Keratinocyte (primary cell): ENCODE results near the gene ANKRD33. TPM values are rescaled to one million over a fixed set of nuclear protein-coding genes. Genes with fewer than 3 reads are reported as not detected.

Source experiments
- DNase-seq: peaks from one replicate; pipeline ENCODE4 v3.0.0-alpha.2; 2011; ENCODE audit warnings: low read depth, missing footprints, low spot score
- FAIRE-seq: peaks from 2 replicates; lab custom pipeline; 2011; peaks lifted over from hg19 to GRCh38; lab: Jason Lieb, UNC
- H2AFZ ChIP-seq: 2 replicates; pipeline ENCODE4 v1.6.0; 2012; ENCODE audit warnings: low read length, control low read depth, inconsistent platforms; ENCODE audit not compliant: control insufficient read depth
- H3K27ac ChIP-seq: 2 replicates; pipeline ENCODE4 v1.5.1; 2011; ENCODE audit warnings: low read length; ENCODE audit not compliant: control insufficient read depth, insufficient read depth
- H3K27me3 ChIP-seq: 3 replicates; pipeline ENCODE4 v1.6.0; 2011; ENCODE audit warnings: low read length; ENCODE audit not compliant: control insufficient read depth, insufficient read depth; ENCODE audit errors: extremely low read depth
- H3K36me3 ChIP-seq, 2 experiments: 2 replicates in 1 of 2; 3 replicates in 1 of 2; pipeline ENCODE4 v1.5.1; 2011; ENCODE audit warnings: low read length in 2 of 2, mild to moderate bottlenecking in 1 of 2; ENCODE audit not compliant: control insufficient read depth in 2 of 2, insufficient read depth in 2 of 2; ENCODE audit errors: extremely low read depth in 1 of 2
- H3K4me1 ChIP-seq: 3 replicates; pipeline ENCODE4 v1.5.1; 2011; ENCODE audit warnings: low read length; ENCODE audit not compliant: control insufficient read depth, insufficient read depth; ENCODE audit errors: extremely low read depth
- H3K4me2 ChIP-seq: 3 replicates; pipeline ENCODE4 v1.6.0; 2011; ENCODE audit warnings: low read depth, low read length; ENCODE audit not compliant: control insufficient read depth, insufficient read depth; ENCODE audit errors: extremely low read depth
- H3K4me3 ChIP-seq, 3 experiments: fragments of 200-600 bp in 1 of 3; sonication (generic) in 1 of 3; 2 replicates in 2 of 3; 3 replicates in 1 of 3; pipeline ENCODE4 v1.5.1; 2011 to 2016; ENCODE audit warnings: low read length in 3 of 3, mild to moderate bottlenecking in 3 of 3, control low read depth in 2 of 3, inconsistent platforms in 1 of 3, low read depth in 1 of 3, mixed read lengths in 1 of 3, mixed run types in 1 of 3, moderate library complexity in 1 of 3; ENCODE audit not compliant: control insufficient read depth in 2 of 3, insufficient read depth in 2 of 3; ENCODE audit errors: extremely low read depth in 1 of 3
- H3K79me2 ChIP-seq: 2 replicates; pipeline ENCODE4 v1.6.0; 2012; ENCODE audit warnings: low read length; ENCODE audit not compliant: control insufficient read depth, insufficient read depth
- H3K9ac ChIP-seq: 3 replicates; pipeline ENCODE4 v1.6.0; 2011; ENCODE audit warnings: low read length; ENCODE audit not compliant: control insufficient read depth, insufficient read depth; ENCODE audit errors: extremely low read depth
- H3K9me1 ChIP-seq: 3 replicates; pipeline ENCODE4 v1.6.0; 2011; ENCODE audit warnings: low read length; ENCODE audit not compliant: control insufficient read depth, insufficient read depth; ENCODE audit errors: extremely low read depth
- H3K9me3 ChIP-seq: 2 replicates; pipeline ENCODE4 v1.5.1; 2012; ENCODE audit warnings: low read depth, low read length; ENCODE audit not compliant: control insufficient read depth
- H4K20me1 ChIP-seq: 3 replicates; pipeline ENCODE4 v1.6.0; 2011; ENCODE audit warnings: low read length; ENCODE audit not compliant: control insufficient read depth, insufficient read depth; ENCODE audit errors: extremely low read depth
- CTCF ChIP-seq, 3 experiments: IDR thresholded peaks in 1 of 3; conservative IDR thresholded peaks in 1 of 3; optimal IDR thresholded peaks in 1 of 3; 2 replicates in 2 of 3; 3 replicates in 1 of 3; pipeline versions ENCODE3 to v1.5.1; 2011; ENCODE audit warnings: low read length in 3 of 3, mild to moderate bottlenecking in 3 of 3, moderate library complexity in 2 of 3, control low read depth in 1 of 3, inconsistent platforms in 1 of 3; ENCODE audit not compliant: insufficient read depth in 2 of 3; ENCODE audit errors: extremely low read depth in 1 of 3
- EZH2 ChIP-seq: IDR thresholded peaks from one replicate; pipeline ENCODE4 v1.6.1; 2012; ENCODE audit warnings: inconsistent platforms, mild to moderate bottlenecking, low read length, moderate library complexity
- dilution Hi-C: fragments of 300-500 bp; cut with MboI; formaldehyde crosslinking; loops from one replicate; pipeline ENCODE4 v1.7.0; 2020; ENCODE audit warnings: low sequenced_read_pairs; ENCODE audit not compliant: extremely low pct_ligation_motif_present
- polyA plus RNA-seq, 5 experiments: library from polyadenylated mRNA; depleted of rRNA in 3 of 5; stranded (reverse) in 3 of 5; stranded (forward) in 1 of 5; unstranded in 1 of 5; fragments of >200 nt; gene quantifications; 1 replicate in 1 of 5; 2 replicates in 3 of 5; 3 replicates in 1 of 5; pipeline versions ENCODE4 v1.2.1 to v1.2.3, GENCODE V29; 2011 to 2012; ENCODE audit warnings: missing spikeins in 2 of 5, low read depth in 1 of 5, low replicate concordance in 1 of 5

ANKRD33 gene
- polyA plus RNA-seq, 1 donor (not counting 4 experiments of a cell fraction or from before 2014, with no cell fraction given): not detected

- H3K36me3 ChIP-seq: no peaks in the 10 kb centered on the region
- H3K4me1 ChIP-seq: no peaks in the 10 kb centered on the region
- H3K9me3 ChIP-seq: no peaks in the 10 kb centered on the region
- no peak overlapping the region for H3K4me2 ChIP-seq
- no peaks in the 10 kb centered on the region for H3K79me2 ChIP-seq
- H3K27ac ChIP-seq: no peak overlapping the region
- dilution Hi-C loops: no loop called here
- TF ChIP-seq CTCF (optimal IDR thresholded peaks at IDR 0.05 in 1 of 3, IDR thresholded peaks at IDR 0.05 in 1 of 3, conservative IDR thresholded peaks at IDR 0.05 in 1 of 3; ENCODE audit: extremely low read depth in 1 of 3, insufficient read depth in 2 of 3, low read length in 3 of 3) (no peak), EZH2 (no peak)
- no peaks in the 10 kb centered on the region for H3K9me1 ChIP-seq
- H3K4me3 ChIP-seq: no peak overlapping the region
- H3K27me3 ChIP-seq: peaks cover 44% of the 10 kb centered on the region
- H3K9ac ChIP-seq: no peak overlapping the region
- FAIRE-seq (no peak), DNase-seq (no peak)
- H2AFZ ChIP-seq: no peak overlapping the region
- no peaks in the 10 kb centered on the region for H4K20me1 ChIP-seq
Observed at GRCh38 chr12:51862947-51863346, 25.0 kb upstream of the ANKRD33 start.

- Histone ChIP-seq H3K4me3 (no peak overlapping the region), H3K9ac (no peak overlapping the region), H3K9me1 (no peaks in the 10 kb centered on the region), H3K27me3 (peaks cover 49% of the 10 kb centered on the region), H3K4me1 (no peaks in the 10 kb centered on the region), H3K79me2 (no peaks in the 10 kb centered on the region), H4K20me1 (no peaks in the 10 kb centered on the region), H3K27ac (no peak overlapping the region), H3K36me3 (no peaks in the 10 kb centered on the region), H3K4me2 (no peak overlapping the region), H3K9me3 (no peaks in the 10 kb centered on the region), H2AFZ (no peak overlapping the region)
- FAIRE-seq (no peak), DNase-seq (no peak)
- dilution Hi-C loops: no loop called here
- TF ChIP-seq EZH2 (no peak), CTCF (optimal IDR thresholded peaks at IDR 0.05 in 1 of 3, IDR thresholded peaks at IDR 0.05 in 1 of 3, conservative IDR thresholded peaks at IDR 0.05 in 1 of 3; ENCODE audit: extremely low read depth in 1 of 3, insufficient read depth in 2 of 3, low read length in 3 of 3) (no peak)
Observed at GRCh38 chr12:51863363-51863932, 24.5 kb upstream of the ANKRD33 start.
